Measurements from ENCODE around the gene ODAD2.

DNA sequence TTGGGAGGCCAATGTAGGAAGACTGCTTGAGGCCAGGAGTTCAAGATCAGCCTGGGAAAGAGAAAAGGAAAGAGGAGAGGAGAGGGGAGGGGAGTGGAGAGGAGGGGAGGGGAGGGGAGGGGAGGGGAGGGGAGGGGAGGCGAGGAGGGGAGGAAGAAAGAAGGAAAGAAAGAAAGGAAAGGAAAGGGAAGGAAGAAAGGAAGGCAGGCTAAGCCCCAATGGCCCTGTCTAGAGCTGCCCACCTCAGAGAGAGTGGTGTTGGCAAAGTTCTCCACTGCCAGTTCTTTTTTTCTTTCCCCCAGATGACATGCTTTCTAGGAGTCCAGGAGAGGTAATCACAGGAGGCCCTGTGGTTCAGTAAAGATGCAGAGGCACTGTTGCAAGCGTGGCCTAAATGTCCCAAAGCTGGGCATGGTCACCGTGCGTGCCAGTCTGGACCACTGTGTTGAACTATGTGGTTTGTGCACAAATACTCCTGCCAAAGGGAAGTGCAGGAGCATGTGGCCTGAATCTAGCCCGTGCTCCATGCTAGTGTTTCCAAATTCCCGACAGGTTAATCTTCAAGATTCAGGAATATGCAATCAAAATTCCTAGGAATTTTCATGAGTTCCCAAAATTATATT, 39.7 kb downstream of the ODAD2 start:
- no peak for TF ChIP-seq SAP30 (IDR thresholded peaks at IDR 0.05; ENCODE audit: insufficient read depth, insufficient replicate concordance, low read length)
- no peak for TF ChIP-seq POLR2A (IDR thresholded peaks at IDR 0.05; ENCODE audit: control extremely low read depth in 1 of 2, low read depth in 2 of 2, low read length in 2 of 2)
- TF ChIP-seq RAD21 (IDR thresholded peaks at IDR 0.05 in 1 of 2, conservative IDR thresholded peaks at IDR 0.05 in 1 of 2; ENCODE audit: low read depth in 2 of 2, low read length in 2 of 2): no peak
- TF ChIP-seq, protein P1, sequence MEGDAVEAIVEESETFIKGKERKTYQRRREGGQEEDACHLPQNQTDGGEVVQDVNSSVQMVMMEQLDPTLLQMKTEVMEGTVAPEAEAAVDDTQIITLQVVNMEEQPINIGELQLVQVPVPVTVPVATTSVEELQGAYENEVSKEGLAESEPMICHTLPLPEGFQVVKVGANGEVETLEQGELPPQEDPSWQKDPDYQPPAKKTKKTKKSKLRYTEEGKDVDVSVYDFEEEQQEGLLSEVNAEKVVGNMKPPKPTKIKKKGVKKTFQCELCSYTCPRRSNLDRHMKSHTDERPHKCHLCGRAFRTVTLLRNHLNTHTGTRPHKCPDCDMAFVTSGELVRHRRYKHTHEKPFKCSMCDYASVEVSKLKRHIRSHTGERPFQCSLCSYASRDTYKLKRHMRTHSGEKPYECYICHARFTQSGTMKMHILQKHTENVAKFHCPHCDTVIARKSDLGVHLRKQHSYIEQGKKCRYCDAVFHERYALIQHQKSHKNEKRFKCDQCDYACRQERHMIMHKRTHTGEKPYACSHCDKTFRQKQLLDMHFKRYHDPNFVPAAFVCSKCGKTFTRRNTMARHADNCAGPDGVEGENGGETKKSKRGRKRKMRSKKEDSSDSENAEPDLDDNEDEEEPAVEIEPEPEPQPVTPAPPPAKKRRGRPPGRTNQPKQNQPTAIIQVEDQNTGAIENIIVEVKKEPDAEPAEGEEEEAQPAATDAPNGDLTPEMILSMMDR (IDR thresholded peaks at IDR 0.05; ENCODE audit: control extremely low read depth in 1 of 3, insufficient read depth in 1 of 3, low read depth in 1 of 3, low read length in 3 of 3): no peak

Data from H1 (cell line).